B cell (primary cell): ENCODE data around the gene FKRP.

Experiments used
- EZH2 ChIP-seq: IDR thresholded peaks from 2 replicates; pipeline ENCODE4 v1.6.1; 2012; ENCODE audit warnings: borderline replicate concordance, low read depth, mild to moderate bottlenecking, moderate library complexity, low read length; ENCODE audit not compliant: insufficient read depth, poor library complexity, severe bottlenecking
- TF ChIP-seq, protein P1 (sequence below): fragments of 200-600 bp; IDR thresholded peaks from one replicate; pipeline ENCODE4 v1.8.0; 2022; ENCODE audit warnings: antibody characterized with exemption, mild to moderate bottlenecking

DNA sequence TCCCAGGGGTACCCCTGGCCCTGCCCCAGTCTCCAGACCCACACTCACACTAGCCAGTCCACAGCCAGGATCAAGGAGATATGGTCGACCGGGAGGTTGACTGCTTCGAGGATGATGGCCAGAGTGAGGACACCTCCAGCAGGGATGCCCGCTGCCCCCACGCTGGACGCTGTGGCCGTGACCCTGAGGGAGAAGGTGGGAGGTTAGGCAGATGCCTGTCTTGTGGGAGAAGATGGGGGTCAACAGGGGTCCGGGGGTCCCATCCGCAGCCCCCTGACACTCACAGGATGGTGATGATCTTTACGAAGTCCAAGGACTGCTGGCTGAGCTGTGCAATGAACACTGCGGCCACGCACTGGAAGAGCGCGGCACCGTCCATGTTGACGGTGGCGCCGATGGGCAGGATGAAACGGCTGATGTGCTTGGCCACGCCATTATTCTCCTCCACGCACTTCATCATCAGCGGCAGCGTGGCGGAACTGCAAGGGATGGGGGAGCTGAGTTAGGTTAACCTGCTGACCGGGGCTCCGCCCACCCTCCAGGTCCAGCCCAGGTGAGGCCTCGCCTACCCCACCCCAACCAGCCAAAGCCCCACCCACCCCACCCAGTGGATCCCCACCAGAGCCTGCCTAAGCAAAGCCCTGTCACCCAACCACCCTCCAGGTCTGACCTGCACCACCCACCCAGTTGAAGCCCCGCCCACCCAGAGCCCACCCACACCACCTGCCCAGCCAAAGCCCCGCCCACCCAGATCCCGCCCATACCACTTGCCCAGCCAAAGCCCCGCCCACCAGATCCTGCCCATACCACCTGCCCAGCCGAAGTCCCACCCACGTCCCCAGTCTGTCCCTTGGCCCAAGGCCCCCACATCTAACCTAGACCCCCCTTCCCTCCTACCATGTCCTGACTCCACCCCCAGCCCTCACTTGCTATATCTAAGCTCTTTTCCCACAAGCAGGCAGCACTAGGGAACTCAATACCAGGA is 31.4 kb downstream of the FKRP start:
- TF ChIP-seq, protein P1, sequence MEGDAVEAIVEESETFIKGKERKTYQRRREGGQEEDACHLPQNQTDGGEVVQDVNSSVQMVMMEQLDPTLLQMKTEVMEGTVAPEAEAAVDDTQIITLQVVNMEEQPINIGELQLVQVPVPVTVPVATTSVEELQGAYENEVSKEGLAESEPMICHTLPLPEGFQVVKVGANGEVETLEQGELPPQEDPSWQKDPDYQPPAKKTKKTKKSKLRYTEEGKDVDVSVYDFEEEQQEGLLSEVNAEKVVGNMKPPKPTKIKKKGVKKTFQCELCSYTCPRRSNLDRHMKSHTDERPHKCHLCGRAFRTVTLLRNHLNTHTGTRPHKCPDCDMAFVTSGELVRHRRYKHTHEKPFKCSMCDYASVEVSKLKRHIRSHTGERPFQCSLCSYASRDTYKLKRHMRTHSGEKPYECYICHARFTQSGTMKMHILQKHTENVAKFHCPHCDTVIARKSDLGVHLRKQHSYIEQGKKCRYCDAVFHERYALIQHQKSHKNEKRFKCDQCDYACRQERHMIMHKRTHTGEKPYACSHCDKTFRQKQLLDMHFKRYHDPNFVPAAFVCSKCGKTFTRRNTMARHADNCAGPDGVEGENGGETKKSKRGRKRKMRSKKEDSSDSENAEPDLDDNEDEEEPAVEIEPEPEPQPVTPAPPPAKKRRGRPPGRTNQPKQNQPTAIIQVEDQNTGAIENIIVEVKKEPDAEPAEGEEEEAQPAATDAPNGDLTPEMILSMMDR = no peak
- no peak for TF ChIP-seq EZH2
